Endometrium (tissue), 2 donors: ENCODE measurements around the gene CHST9.
"Not testable (repeated sequence)": the region's sequence is repeated elsewhere in the genome, so short reads cannot be mapped to it uniquely, and the experiment has no call there.

Experiments used
- FAIRE-seq: peaks from 2 replicates; lab custom pipeline; 2012; peaks lifted over from hg19 to GRCh38; lab: Jason Lieb, UNC
- donor health status: control.
- donor health status: control.

Gene CHST9

GRCh38 chr18:27004056-27004829, 180.9 kb downstream of the CHST9 start:
- peak; percentile 50 for FAIRE-seq

GRCh38 chr18:26999797-27000196, 185.3 kb downstream of the CHST9 start:
- no peak for FAIRE-seq

- FAIRE-seq: peak; percentile 98
Observed at GRCh38 chr18:26993568-26993967, 191.5 kb downstream of the CHST9 start.

- no peak for FAIRE-seq
Observed at GRCh38 chr18:26992926-26993325, 192.2 kb downstream of the CHST9 start.

GRCh38 chr18:26989842-26990241, 195.3 kb downstream of the CHST9 start:
- FAIRE-seq: no peak

- FAIRE-seq: peak; percentile 79
Observed at GRCh38 chr18:26981360-26982082, 203.6 kb downstream of the CHST9 start.

- peak; percentile 8 for FAIRE-seq
Observed at GRCh38 chr18:26978812-26979341, 206.2 kb downstream of the CHST9 start.

- FAIRE-seq: no peak
Observed at GRCh38 chr18:26977781-26978180, 207.3 kb downstream of the CHST9 start.

GRCh38 chr18:26976206-26976605, 208.9 kb downstream of the CHST9 start:
- FAIRE-seq: no peak

GRCh38 chr18:26972549-26972948, 212.6 kb downstream of the CHST9 start:
- not testable (repeated sequence) for FAIRE-seq

- no peak for FAIRE-seq
Observed at GRCh38 chr18:26971409-26971808, 213.7 kb downstream of the CHST9 start.

GRCh38 chr18:26970637-26971036, 214.5 kb downstream of the CHST9 start:
- FAIRE-seq: no peak

GRCh38 chr18:26965206-26965605, 219.9 kb downstream of the CHST9 start:
- FAIRE-seq: no peak

GRCh38 chr18:26963292-26963691, 221.8 kb downstream of the CHST9 start:
- FAIRE-seq: peak; percentile 61

GRCh38 chr18:26961839-26962238, 223.3 kb downstream of the CHST9 start:
- no peak for FAIRE-seq

- FAIRE-seq: no peak
Observed at GRCh38 chr18:26960911-26961310, 224.2 kb downstream of the CHST9 start.

- no peak for FAIRE-seq
Observed at GRCh38 chr18:26956863-26957262, 228.2 kb downstream of the CHST9 start.

GRCh38 chr18:26948703-26949102, 236.4 kb downstream of the CHST9 start:
- no peak for FAIRE-seq

- FAIRE-seq: no peak
Observed at GRCh38 chr18:26943906-26944305, 241.2 kb downstream of the CHST9 start.

GRCh38 chr18:26941584-26941983, 243.5 kb downstream of the CHST9 start:
- no peak for FAIRE-seq

- no peak for FAIRE-seq
Observed at GRCh38 chr18:26940744-26941398, 244.2 kb downstream of the CHST9 start.

GRCh38 chr18:26931659-26932058, 253.4 kb downstream of the CHST9 start:
- FAIRE-seq: no peak

GRCh38 chr18:26930630-26931029, 254.5 kb downstream of the CHST9 start:
- FAIRE-seq: no peak
